Regular cardiac myocyte (primary cell): ENCODE data around the gene SAC3D1. TPM values are rescaled to one million over a fixed set of nuclear protein-coding genes. Genes with fewer than 3 reads are reported as not detected.

ENCODE experiments used
- total RNA-seq: library from RNA; depleted of rRNA; stranded (reverse); fragments of >200 nt; gene quantifications from 2 replicates; pipeline ENCODE4 v1.2.3, GENCODE V29; 2014

Gene SAC3D1
- total RNA-seq = 8.2 and 18.6 TPM in 2 replicates

GRCh38 chr11:65040847-65041622 is at the start of gene SAC3D1:
TSS of gene SAC3D1 (plus strand) at chr11:65041210. CDS start at chr11:65041293, 83 bp downstream.

GRCh38 chr11:64996710-64997380 is 44.2 kb upstream of the SAC3D1 start, which contains the start of gene BATF2:
TSS of gene BATF2 (minus strand) at chr11:64996971. CDS start at chr11:64996914, 57 bp downstream.

GRCh38 chr11:65013888-65014725 is 26.9 kb upstream of the SAC3D1 start, which contains the start of gene ARL2:
TSS of gene ARL2 (plus strand) at chr11:65014160. CDS start at chr11:65014208, 48 bp downstream.

GRCh38 chr11:65027213-65028067 is 13.6 kb upstream of the SAC3D1 start, which contains the start of gene SNX15:
TSS of gene SNX15 (plus strand) at chr11:65027439. CDS start at chr11:65027538, 99 bp downstream.

GRCh38 chr11:65058419-65059054 is 17.5 kb downstream of the SAC3D1 start, which contains the start of gene NAALADL1:
TSS of gene NAALADL1 (minus strand) at chr11:65058553. CDS start at chr11:65058521, 32 bp downstream.

GRCh38 chr11:65083834-65084597 is 43.0 kb downstream of the SAC3D1 start, which contains the start of the genes CDCA5 and ZFPL1:
TSS of gene CDCA5 (minus strand) at chr11:65084040. CDS start at chr11:65083978, 62 bp downstream.
TSS of gene ZFPL1 (plus strand) at chr11:65084222. CDS start at chr11:65084699, 477 bp downstream.

Other genes with a start within 250 kb of the SAC3D1 start
- gene MAP4K2, start 238.0 kb upstream of the SAC3D1 start, total RNA-seq = 6.2 and 11.1 TPM in 2 replicates
- gene MEN1, start 230.7 kb upstream of the SAC3D1 start, total RNA-seq = 9.9 and 14.6 TPM in 2 replicates
- 0.19 and 1.1 TPM in 2 replicates for gene CDC42BPG, start 196.6 kb upstream of the SAC3D1 start, total RNA-seq
- gene EHD1, start 162.6 kb upstream of the SAC3D1 start, total RNA-seq = 75.0 and 126 TPM in 2 replicates
- gene ATG2A, start 124.0 kb upstream of the SAC3D1 start, total RNA-seq = 10.9 and 19.7 TPM in 2 replicates
- gene PPP2R5B, start 116.5 kb upstream of the SAC3D1 start, total RNA-seq = 12.7 and 30.4 TPM in 2 replicates
- gene GPHA2, start 105.3 kb upstream of the SAC3D1 start, total RNA-seq = not detected in 2 replicates
- not detected in 2 replicates for gene MAJIN, start 69.1 kb upstream of the SAC3D1 start, total RNA-seq
- gene BATF2, start 44.2 kb upstream of the SAC3D1 start, total RNA-seq = 0.28 and 0.77 TPM in 2 replicates
- gene ARL2, start 27.1 kb upstream of the SAC3D1 start, total RNA-seq = 58.5 and 94.1 TPM in 2 replicates
- 7.9 and 8.4 TPM in 2 replicates for gene SNX15, start 13.8 kb upstream of the SAC3D1 start, total RNA-seq
- gene NAALADL1, start 17.3 kb downstream of the SAC3D1 start, total RNA-seq = 16.9 and 21.4 TPM in 2 replicates
- 1.1 and 13.4 TPM in 2 replicates for gene CDCA5, start 42.8 kb downstream of the SAC3D1 start, total RNA-seq
- 23.4 and 36.8 TPM in 2 replicates for gene ZFPL1, start 43.0 kb downstream of the SAC3D1 start, total RNA-seq
- gene VPS51, start 55.0 kb downstream of the SAC3D1 start, total RNA-seq = 120 and 121 TPM in 2 replicates
- gene TM7SF2, start 70.7 kb downstream of the SAC3D1 start, total RNA-seq = 8.6 and 14.7 TPM in 2 replicates
- gene ZNHIT2, start 76.5 kb downstream of the SAC3D1 start, total RNA-seq = 8.2 and 14.8 TPM in 2 replicates
- gene FAU, start 80.9 kb downstream of the SAC3D1 start, total RNA-seq = 204 and 252 TPM in 2 replicates
- 52.9 and 54.7 TPM in 2 replicates for gene MRPL49, start 81.1 kb downstream of the SAC3D1 start, total RNA-seq
- 12.4 and 15.1 TPM in 2 replicates for gene SYVN1, start 93.3 kb downstream of the SAC3D1 start, total RNA-seq
- not detected in 2 replicates for gene SPDYC, start 129.0 kb downstream of the SAC3D1 start, total RNA-seq
- gene CAPN1, start 140.7 kb downstream of the SAC3D1 start, total RNA-seq = 61.7 and 142 TPM in 2 replicates
- gene POLA2, start 220.8 kb downstream of the SAC3D1 start, total RNA-seq = 4.5 and 16.9 TPM in 2 replicates